HG03571 (cell line): ENCODE results near the gene ARHGEF40.

Source experiments
- ATAC-seq: cut with Tn5 transposase; IDR thresholded peaks from one replicate; pipeline ENCODE4 v1.9.1; 2021; ENCODE audit not compliant: unreplicated experiment

ARHGEF40 gene

GRCh38 chr14:21070083-21070609, at the start of gene ARHGEF40:
Gene ARHGEF40, plus strand, starts transcription at chr14:21070304. Its CDS starts 93 bp downstream, at chr14:21070397.
- no peak for ATAC-seq

- no peak for ATAC-seq
Observed at GRCh38 chr14:21020977-21021545, 49.0 kb upstream of the ARHGEF40 start.

- ATAC-seq: no peak
Observed at GRCh38 chr14:21022686-21023085, 47.4 kb upstream of the ARHGEF40 start.

- ATAC-seq: no peak
Observed at GRCh38 chr14:21023174-21023573, 46.9 kb upstream of the ARHGEF40 start.

- no peak for ATAC-seq
Observed at GRCh38 chr14:21023817-21024584, 46.1 kb upstream of the ARHGEF40 start.

- ATAC-seq: no peak
Observed at GRCh38 chr14:21024585-21025370, 45.3 kb upstream of the ARHGEF40 start, which contains the start of gene NDRG2. Gene NDRG2, minus strand, starts transcription at chr14:21025061. Its CDS starts 1,746 bp downstream, at chr14:21023315.

GRCh38 chr14:21025371-21026273, 44.5 kb upstream of the ARHGEF40 start:
- no peak for ATAC-seq

- no peak for ATAC-seq
Observed at GRCh38 chr14:21026274-21026987, 43.7 kb upstream of the ARHGEF40 start.

GRCh38 chr14:21026988-21027315, 43.2 kb upstream of the ARHGEF40 start:
- ATAC-seq: no peak

- no peak for ATAC-seq
Observed at GRCh38 chr14:21029917-21030316, 40.2 kb upstream of the ARHGEF40 start, which contains the start of gene TPPP2. Gene TPPP2, plus strand, starts transcription at chr14:21030217. Its CDS starts 365 bp downstream, at chr14:21030582.

- ATAC-seq: no peak
Observed at GRCh38 chr14:21030531-21030930, 39.6 kb upstream of the ARHGEF40 start.

- ATAC-seq: no peak
Observed at GRCh38 chr14:21032326-21033132, 37.6 kb upstream of the ARHGEF40 start.

- ATAC-seq: no peak
Observed at GRCh38 chr14:21033133-21033698, 36.9 kb upstream of the ARHGEF40 start.

GRCh38 chr14:21034707-21035106, 35.4 kb upstream of the ARHGEF40 start, which contains the start of gene RNASE13:
Gene RNASE13, minus strand, starts transcription at chr14:21034807. Its CDS starts 519 bp downstream, at chr14:21034288.
- no peak for ATAC-seq

GRCh38 chr14:21036751-21037150, 33.4 kb upstream of the ARHGEF40 start:
- no peak for ATAC-seq

- ATAC-seq: no peak
Observed at GRCh38 chr14:21037156-21037555, 32.9 kb upstream of the ARHGEF40 start.

GRCh38 chr14:21038441-21039422, 31.4 kb upstream of the ARHGEF40 start:
- no peak for ATAC-seq
